ENCODE data around the gene ZMYND8. TPM values are rescaled to one million over a fixed set of nuclear protein-coding genes. Genes with fewer than 3 reads are reported as not detected.

ZMYND8 gene
- total RNA-seq, 6 experiments from 2014 or later: 27.8 to 38.3 (median 34.8) TPM

DNA sequence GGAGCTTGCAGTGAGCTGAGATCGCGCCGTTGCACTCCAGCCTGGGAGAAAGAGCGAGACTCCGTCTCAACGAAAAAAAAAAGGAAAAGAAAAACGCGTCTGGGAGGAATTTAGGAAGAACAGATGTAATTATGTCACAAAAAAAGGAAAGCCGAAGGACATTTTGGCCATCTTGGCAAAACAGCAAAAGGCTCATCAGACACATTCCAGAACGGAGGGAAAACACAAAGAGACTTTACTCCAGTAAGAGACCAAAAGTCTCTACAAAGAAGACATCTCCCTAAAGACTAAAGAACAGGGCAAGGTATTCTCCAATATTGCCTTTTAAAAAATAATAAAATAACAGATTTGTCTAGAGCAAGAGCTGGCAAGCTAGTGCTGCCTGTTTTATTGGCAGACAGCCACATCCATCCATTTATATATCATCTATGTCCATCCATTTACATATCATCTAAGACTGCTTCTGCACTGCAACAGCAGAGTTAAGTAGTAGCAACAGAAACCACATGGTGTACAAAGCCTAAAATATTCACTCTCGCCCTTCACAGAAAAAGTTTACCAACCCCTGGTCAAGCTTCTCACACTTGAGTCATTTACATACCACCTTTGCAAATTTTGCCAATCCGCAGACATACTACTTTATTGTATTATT lies 133.9 kb downstream of the ZMYND8 start:
- Mint-ChIP-seq H3K27ac (no peak overlapping the region), H3K9me3 (no peaks in the 10 kb centered on the region), H3K27me3 (ENCODE audit: insufficient read depth) (peaks cover 2% of the 10 kb centered on the region), H3K4me1 (ENCODE audit: low read depth) (no peaks in the 10 kb centered on the region), H3K36me3 (ENCODE audit: low read depth) (peaks cover 36% of the 10 kb centered on the region), H3K4me3 (no peak overlapping the region)
- TF ChIP-seq, protein P1, sequence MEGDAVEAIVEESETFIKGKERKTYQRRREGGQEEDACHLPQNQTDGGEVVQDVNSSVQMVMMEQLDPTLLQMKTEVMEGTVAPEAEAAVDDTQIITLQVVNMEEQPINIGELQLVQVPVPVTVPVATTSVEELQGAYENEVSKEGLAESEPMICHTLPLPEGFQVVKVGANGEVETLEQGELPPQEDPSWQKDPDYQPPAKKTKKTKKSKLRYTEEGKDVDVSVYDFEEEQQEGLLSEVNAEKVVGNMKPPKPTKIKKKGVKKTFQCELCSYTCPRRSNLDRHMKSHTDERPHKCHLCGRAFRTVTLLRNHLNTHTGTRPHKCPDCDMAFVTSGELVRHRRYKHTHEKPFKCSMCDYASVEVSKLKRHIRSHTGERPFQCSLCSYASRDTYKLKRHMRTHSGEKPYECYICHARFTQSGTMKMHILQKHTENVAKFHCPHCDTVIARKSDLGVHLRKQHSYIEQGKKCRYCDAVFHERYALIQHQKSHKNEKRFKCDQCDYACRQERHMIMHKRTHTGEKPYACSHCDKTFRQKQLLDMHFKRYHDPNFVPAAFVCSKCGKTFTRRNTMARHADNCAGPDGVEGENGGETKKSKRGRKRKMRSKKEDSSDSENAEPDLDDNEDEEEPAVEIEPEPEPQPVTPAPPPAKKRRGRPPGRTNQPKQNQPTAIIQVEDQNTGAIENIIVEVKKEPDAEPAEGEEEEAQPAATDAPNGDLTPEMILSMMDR (IDR thresholded peaks at IDR 0.05): no peak
- DNase-seq: no peak

DNA sequence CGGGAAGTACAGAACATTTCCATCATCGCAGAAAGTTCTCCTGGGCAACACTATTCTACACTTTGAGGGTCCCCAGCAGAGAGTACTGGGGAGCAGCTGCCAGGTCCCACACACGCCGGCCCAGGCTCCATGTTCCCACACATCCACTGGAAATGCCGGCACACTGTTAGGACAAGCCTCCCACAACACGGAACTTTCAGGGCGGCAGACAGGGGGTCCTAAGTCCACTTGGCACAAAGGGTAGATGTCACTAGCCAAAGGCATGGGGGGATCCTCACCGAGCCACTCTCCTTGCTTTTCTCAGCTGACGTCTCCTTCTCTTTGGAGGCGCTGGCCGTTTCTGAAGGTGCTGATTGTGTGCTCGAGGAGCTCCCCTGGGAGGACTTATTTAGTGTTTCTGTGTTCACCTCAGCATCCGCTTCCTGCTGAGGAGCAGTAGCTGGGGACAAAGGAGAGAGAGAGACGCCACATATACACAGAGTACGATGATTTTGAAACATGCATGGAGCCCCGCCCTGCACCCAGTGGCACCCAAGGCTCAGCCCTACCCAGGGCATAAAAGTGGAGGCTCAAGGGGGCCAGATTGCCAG lies 135.4 kb downstream of the ZMYND8 start:
- H3K36me3 Mint-ChIP-seq (ENCODE audit: low read depth): peaks cover 38% of the 10 kb centered on the region
- peaks cover 2% of the 10 kb centered on the region for H3K27me3 Mint-ChIP-seq (ENCODE audit: insufficient read depth)
- no peak overlapping the region for H3K4me3 Mint-ChIP-seq
- no peaks in the 10 kb centered on the region for H3K9me3 Mint-ChIP-seq
- H3K27ac Mint-ChIP-seq: no peak overlapping the region
- TF ChIP-seq, protein P1 (IDR thresholded peaks at IDR 0.05): no peak
- H3K4me1 Mint-ChIP-seq (ENCODE audit: low read depth): peaks cover under 1% of the 10 kb centered on the region; the same call in 1 of the 2 replicates
- no peak for DNase-seq

DNA sequence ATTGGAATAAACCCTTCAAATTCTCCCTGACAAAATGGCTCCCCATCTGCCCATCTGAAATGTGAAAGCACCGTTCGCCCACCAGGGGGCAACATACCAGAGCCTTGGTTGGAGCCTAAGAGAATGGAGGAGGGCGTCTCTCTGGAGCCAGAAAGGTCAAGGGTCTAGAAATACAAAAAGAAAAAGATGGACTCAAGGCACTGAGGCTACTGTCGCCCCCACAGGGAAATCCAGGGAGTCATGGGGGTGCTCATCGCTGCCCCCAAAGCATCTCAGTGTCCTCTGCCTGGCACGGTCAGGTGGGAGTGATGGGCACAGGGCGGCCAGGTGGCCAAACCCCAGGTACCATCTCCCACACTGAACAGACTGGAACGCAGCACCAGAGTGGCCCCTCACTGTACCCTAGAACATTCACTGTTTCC lies 136.3 kb downstream of the ZMYND8 start:
- H3K27me3 Mint-ChIP-seq (ENCODE audit: insufficient read depth): peaks cover 2% of the 10 kb centered on the region
- DNase-seq: peak; percentile 22
- peaks cover 7% of the 10 kb centered on the region for H3K4me1 Mint-ChIP-seq (ENCODE audit: low read depth)
- H3K36me3 Mint-ChIP-seq (ENCODE audit: low read depth): peaks cover 44% of the 10 kb centered on the region
- TF ChIP-seq, protein P1 (IDR thresholded peaks at IDR 0.05): peak; percentile 86
- no peaks in the 10 kb centered on the region for H3K9me3 Mint-ChIP-seq
- no peak overlapping the region for H3K4me3 Mint-ChIP-seq
- H3K27ac Mint-ChIP-seq: 0 out of 2 replicates have a peak overlapping the region, but pooled peaks have one; percentile 9

DNA sequence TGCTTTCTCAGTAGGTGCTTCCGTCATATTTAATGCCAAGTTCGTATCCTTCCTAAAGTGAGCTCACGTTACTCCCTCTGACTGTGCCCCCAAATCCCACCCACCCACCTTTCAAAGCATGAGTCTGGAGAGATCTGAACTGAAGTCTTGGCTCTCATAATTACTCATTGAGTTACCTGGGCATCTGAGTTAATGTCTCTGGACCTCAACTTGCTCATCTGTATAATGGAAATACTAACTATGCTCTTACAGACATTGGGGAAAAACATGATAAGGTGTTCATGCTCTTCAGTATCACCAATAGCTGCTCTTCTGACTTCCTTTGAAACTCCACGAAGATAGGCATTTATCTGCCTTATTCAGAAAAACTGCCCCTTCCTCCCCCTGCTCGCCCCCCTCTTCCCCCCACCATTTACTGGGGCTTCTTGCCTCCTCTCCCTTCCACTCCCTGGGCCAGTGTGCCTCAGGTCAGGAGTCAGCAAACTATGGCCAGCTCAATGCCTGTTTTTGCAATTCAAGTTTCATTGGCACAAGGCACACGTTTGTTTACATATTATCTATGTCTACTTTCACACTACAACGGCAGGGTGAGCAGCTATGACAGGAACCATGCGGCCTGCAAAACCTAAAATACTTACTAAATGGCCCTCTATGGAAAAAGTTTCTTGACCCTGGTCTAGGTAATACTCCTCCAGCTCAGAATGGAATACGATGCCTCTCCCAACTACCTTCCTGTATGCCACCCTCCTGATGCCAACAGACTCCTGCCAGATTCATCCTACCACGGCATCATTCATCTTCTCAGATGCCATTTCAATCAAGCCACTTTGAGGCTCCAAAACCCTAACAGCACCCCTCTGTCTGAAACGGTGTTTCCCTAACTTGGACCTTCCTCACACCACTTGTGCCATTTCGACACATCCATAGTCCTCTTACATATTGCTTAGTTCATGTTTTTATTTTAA lies 138.7 kb downstream of the ZMYND8 start:
- H3K36me3 Mint-ChIP-seq (ENCODE audit: low read depth): peaks cover 36% of the 10 kb centered on the region
- no peak overlapping the region for H3K4me3 Mint-ChIP-seq
- no peak overlapping the region; the same call in 1 of the 2 replicates for H3K27ac Mint-ChIP-seq
- H3K9me3 Mint-ChIP-seq: no peaks in the 10 kb centered on the region
- no peak for DNase-seq
- H3K4me1 Mint-ChIP-seq (ENCODE audit: low read depth): peaks cover 7% of the 10 kb centered on the region
- H3K27me3 Mint-ChIP-seq (ENCODE audit: insufficient read depth): peaks cover 2% of the 10 kb centered on the region
- TF ChIP-seq, protein P1 (IDR thresholded peaks at IDR 0.05): no peak

DNA sequence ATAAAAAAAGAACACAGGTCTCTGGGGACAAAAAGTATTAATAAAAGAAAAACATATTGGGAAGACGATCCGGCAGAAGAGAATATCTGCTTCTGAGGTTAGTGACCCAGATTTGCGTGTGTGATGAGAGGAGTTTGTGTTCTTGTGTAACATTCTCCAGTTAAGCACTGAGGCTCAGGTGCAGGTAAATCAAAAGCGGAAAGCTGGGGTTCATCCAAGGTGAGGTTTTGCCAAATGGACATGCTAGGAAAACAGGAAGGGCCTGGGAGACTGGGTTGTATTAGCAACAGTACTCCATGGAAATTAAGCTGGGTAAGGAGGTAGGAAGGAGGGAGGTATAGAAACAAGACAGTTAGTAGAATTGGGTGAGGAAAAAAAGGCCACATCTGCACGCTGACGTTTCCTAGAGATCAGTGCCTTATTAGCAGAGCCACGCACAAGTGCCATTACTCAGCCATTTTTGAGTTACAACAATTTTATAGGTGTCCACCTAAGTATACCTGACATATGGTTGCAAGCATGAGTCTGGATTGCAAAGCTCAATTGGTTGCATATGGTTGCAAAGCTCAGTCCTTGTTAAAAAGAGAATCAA lies 139.6 kb downstream of the ZMYND8 start:
- Mint-ChIP-seq H3K27ac (no peak overlapping the region), H3K36me3 (ENCODE audit: low read depth) (peaks cover 28% of the 10 kb centered on the region), H3K9me3 (no peaks in the 10 kb centered on the region), H3K4me3 (no peak overlapping the region), H3K4me1 (ENCODE audit: low read depth) (peaks cover 7% of the 10 kb centered on the region), H3K27me3 (ENCODE audit: insufficient read depth) (no peaks in the 10 kb centered on the region; the same call in 1 of the 2 replicates)
- TF ChIP-seq, protein P1 (IDR thresholded peaks at IDR 0.05): no peak
- no peak for DNase-seq
